HG03159 (cell line): Measurements from ENCODE around the gene EIF4E3.
A peak's percentile ranks its signal among the peaks of the same experiment; 100 is the strongest.

Experiments
- ATAC-seq: cut with Tn5 transposase; IDR thresholded peaks from one replicate; pipeline ENCODE4 v1.9.1; 2021; ENCODE audit warnings: mild to moderate bottlenecking, moderate library complexity; ENCODE audit not compliant: unreplicated experiment

The EIF4E3 gene

DNA sequence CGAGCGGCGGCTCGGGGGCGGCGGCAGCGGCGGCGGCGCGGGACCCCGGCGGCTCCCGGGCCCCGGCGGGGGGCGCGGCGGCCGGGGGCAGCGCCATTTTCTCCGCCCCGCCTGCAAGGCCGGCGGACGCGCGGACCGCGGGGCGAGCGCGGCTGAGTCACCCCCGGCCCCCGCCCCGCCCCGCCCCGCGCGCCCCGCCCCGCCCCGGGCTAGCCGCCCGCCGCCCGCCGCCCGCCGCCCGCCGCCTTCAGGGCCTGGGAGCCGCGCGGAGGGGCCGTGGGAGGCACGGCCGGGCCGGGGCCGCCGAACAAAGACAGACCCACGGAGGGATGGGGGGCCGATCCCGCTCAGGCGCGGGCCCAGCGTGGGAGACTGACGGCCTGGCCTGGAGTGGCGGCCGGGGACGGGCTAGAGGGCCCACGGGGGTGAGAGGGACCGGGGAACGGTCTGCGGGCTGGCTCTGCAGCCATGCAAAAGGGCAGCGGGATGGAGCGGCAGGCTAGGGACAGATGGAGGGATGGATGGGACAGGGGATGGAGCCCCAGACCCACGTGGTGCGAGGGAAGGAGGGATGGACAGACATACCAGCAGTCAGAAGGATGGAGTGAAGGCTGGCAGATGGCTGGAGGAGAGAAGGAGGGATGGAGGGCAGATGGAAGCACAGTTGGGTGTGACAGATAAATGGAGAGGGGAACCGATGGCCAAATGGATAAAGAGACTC lies at the start of gene EIF4E3:
Gene EIF4E3, minus strand, starts transcription at position 132 of the 721 bp plus-strand sequence. Its CDS starts 35 bp downstream, at position 97.
- peak; percentile 31 for ATAC-seq

DNA sequence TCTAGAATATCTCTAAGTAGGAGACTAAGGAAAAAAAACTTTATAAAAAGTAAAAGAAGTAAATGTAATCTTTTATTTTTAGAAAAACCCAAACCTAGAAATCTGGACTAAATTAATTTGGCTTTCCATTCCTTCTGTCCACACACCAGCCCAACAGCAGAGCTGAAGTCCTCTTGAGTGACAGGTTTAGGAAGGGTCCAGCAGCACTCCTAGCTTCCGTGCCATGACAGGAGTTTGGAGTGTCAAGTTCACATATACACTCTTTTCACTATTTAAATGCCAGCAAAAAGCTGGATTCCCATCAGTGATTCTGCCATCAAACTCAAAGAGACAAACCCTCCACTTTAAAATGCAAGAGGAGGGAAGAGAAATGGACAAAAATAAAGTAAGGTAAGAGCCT lies 46.7 kb upstream of the EIF4E3 start:
- no peak for ATAC-seq

DNA sequence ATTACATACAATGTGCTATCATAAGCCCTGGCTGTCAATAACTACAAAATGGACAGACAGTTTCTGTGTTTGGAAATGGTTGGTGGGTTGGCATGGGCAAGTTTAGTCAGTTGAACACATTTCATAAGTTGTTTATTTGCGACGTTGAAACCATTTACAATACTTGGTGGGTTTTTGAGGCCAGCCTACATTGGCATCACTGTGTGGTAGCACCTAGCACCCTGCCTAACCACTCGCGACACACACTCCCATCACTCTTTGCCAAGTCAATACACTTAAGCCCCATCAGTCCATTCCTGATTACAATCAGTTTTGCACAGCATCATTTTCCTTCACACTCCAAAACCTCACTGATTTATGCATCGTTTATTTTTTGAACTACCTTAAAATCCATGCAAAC lies 45.9 kb upstream of the EIF4E3 start:
- ATAC-seq: no peak

DNA sequence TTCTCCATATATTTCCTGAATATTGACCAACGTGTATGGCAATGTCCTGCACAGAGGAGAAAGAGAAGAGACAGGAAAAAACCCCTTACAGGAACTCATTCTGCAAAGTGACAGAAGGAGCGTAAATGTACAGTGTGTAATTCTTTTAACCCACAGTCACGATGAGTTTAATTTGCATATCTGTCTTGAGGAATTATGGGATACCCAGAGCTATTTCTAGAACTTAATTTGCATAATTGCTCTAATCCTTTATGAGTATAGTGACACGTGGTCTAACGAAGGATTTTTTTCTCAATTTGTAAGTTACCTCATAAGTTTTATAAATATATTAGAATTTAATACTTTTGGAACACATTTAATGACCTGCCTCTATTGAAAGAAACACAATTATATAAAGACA lies 38.2 kb upstream of the EIF4E3 start:
- no peak for ATAC-seq

DNA sequence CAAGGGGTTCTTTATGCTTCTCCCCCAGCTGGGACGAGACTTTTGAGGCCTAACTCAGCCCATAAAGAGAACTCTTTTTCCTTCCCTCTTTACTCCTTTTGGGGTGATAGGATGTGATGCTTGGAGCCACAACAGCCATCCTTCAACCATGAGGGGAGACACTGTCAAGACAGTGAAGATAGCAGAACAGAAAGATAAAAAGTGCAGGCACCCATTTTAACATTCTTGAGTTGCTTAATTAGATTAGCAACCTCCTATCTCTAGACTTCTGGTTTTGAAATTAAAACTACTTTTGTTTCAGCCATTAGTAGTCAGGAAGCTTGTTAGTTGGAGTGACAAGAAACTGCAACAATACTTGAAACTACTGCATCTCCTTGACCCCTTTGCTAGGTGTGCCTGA lies 34.9 kb upstream of the EIF4E3 start:
- ATAC-seq: no peak

DNA sequence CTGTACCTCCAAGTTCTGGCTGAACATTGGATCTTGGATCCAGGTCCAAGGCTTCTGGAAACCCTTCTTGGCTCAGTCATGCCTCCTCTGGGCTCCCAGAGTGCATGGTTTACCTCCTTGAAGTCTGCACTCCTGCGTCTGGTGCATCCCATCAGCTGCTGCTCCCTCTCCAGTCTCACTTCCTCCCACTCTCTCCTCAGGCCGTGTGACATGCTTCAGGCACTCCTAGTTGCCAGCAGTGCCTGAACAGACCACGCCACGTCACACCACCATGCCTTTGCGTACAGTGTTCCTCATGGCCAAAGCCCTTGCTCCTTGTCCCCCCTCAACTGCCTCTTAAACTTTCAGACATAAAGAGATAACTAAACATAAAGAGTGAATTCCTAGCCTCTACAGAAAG lies 34.2 kb upstream of the EIF4E3 start:
- no peak for ATAC-seq

DNA sequence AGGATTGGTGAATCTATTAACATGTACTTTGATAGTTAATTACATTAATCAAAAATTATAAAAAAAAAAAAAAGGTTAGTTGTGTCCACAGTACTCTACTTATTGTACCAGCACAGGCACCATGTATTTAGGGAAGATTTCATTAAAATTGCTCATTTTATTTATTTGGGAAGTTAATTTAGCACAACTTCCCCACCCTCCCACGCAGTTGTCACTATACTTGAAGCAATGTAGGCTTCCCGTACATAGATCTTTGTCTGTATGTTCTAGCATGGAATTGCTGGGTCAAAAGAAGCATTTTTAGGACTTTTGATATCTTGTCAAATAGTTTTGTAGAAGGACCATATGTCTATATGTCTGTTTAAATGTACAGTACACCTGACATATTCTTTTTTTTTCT lies 32.9 kb upstream of the EIF4E3 start:
- ATAC-seq: no peak

DNA sequence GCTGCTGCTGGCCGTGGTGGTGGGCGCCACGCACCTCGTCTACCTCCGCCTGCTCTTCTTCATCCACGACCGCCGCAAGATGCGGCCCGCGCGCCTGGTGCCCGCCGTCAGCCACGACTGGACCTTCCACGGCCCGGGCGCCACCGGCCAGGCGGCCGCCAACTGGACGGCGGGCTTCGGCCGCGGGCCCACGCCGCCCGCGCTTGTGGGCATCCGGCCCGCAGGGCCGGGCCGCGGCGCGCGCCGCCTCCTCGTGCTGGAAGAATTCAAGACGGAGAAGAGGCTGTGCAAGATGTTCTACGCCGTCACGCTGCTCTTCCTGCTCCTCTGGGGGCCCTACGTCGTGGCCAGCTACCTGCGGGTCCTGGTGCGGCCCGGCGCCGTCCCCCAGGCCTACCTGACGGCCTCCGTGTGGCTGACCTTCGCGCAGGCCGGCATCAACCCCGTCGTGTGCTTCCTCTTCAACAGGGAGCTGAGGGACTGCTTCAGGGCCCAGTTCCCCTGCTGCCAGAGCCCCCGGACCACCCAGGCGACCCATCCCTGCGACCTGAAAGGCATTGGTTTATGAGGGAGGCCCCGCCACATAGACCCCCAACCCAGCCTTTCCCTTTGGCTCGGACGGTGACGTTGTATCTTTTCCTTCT lies 29.5 kb upstream of the EIF4E3 start:
- no peak for ATAC-seq

DNA sequence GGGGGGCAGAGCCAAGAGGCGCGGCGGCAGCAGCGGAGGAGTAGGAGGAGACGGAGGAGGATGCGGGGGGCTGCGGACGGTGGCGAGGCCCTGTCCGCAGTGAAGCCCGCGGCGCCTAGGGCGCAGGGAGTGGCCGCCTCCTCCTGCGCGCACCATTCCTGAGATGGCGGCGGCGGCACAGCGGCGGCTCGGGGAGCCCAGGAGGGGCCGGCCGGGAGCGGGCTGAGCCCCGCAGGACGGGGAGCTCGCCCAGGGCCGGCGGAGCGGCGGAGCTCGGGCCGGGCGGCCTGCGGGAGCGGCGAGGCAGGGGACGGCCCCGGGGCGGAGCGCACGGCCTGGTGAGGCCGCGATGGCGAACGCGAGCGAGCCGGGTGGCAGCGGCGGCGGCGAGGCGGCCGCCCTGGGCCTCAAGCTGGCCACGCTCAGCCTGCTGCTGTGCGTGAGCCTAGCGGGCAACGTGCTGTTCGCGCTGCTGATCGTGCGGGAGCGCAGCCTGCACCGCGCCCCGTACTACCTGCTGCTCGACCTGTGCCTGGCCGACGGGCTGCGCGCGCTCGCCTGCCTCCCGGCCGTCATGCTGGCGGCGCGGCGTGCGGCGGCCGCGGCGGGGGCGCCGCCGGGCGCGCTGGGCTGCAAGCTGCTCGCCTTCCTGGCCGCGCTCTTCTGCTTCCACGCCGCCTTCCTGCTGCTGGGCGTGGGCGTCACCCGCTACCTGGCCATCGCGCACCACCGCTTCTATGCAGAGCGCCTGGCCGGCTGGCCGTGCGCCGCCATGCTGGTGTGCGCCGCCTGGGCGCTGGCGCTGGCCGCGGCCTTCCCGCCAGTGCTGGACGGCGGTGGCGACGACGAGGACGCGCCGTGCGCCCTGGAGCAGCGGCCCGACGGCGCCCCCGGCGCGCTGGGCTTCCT lies 28.8 kb upstream of the EIF4E3 start, which contains the start of gene GPR27:
Gene GPR27, plus strand, starts transcription at position 155 of the 909 bp plus-strand sequence. Its CDS starts 195 bp downstream, at position 350.
- ATAC-seq: no peak

DNA sequence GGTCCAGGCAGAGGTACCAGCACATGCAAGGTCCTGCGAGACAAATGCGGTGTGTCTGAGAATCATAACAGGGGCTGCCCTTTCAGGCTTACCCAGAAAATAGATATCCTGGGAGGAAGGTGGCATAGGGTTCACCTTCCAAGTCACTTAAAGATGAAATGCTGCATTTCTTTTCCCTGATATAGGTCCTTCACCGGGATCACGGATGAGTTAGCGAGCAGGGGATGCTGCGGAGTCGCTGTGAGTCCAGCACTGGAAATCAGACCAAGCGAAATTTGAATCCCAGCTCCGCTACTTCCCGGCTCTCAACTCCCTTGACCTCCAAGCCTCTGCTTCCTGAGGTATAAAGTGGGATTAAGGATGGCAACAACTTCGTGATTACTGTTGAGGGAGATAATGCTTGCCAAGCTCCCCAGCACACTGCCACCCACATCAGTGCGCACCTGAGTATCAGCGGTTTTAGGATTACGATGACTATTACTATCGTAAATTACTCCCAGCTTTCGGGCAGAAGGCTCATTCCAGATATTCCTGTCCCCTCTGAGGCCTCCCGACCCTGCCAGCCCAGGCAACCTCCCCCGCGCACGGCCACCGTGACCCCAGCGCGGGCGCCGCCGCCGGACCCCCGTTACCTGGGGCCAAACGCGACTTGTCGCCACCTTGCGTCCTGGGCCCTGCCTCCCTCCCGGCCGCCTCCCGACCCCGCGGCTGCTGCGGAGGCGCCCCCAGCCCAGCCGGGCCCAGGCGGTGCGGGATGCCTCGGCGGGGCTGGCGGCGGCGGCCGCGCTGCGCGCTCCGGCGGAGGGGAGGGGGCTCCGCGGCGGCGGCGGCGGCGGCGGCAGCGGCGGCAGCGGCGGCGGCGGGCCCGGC lies 27.9 kb upstream of the EIF4E3 start:
- no peak for ATAC-seq

DNA sequence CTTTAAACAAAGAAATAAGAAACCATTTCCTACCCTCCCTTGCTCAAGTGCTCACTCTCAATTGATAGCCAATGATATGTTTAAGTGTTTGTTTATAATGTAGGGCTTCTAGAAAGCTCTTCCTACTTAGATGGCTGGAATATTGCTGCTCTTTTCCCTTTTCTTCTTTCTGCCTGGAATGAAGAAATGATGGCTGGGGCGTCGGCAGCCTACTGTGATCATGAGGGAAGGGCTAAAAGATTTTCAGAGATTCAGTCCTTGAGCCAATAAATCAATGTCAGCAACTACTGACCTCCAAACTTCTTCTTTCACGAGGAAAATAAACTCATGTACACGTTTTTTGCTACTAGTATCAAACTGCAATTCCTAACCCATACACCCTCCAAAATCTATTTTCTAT lies 26.4 kb upstream of the EIF4E3 start:
- ATAC-seq: no peak

DNA sequence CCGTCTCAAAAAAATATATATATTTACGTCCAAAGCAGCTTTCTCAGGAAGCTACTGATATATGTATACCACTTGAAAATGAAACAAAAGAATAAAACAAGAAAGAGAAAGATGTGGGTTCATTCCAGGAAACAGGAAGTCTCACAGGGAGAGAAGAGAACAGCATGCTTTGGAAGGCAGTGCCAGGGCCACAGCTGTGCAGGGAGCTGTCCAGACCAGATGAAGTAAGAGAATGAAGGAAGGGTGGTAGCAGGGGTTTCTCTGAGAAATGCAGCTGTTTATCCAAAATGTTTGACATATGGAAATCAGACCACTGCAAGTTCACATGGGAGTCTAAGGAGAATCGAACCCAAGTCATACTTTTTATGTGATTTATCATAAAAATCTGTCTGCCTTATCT lies 19.5 kb upstream of the EIF4E3 start:
- no peak for ATAC-seq

DNA sequence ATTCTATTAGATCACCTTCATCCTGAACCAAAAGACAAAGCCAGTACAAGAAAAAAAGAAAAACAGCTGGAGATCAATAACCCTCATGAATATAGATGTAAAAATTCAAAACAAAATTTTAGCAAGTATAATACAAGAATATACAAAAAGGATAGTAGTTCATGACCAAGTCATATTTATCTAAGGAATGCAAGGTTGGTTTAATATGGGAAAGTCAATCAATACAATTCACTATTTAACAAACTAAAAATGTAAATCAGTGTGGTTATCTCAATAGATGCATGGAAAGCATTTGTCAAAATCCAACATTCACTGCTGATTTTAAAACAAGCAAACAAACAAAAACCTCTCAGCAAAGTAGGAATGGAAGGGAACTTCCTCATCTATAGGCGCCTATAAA lies 17.4 kb upstream of the EIF4E3 start:
- no peak for ATAC-seq

DNA sequence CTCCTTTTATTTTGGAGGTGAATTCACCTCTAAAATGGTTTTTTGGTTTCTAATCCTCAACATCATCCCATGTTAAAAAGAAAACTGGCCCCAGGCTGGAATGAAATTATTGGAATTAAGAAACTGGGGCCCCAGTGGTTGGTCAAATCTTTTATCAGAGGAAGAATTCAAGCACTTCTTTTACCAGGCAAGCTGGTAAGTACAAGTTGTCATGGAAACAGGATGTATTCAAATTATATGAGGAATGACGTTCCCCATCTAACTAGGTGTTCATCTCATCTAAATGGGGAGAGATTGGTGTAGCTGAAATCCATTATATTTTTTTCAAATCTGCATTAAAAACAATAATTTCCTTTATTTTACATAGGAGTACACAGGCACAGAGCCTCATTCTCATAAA lies 9.7 kb upstream of the EIF4E3 start:
- no peak for ATAC-seq

DNA sequence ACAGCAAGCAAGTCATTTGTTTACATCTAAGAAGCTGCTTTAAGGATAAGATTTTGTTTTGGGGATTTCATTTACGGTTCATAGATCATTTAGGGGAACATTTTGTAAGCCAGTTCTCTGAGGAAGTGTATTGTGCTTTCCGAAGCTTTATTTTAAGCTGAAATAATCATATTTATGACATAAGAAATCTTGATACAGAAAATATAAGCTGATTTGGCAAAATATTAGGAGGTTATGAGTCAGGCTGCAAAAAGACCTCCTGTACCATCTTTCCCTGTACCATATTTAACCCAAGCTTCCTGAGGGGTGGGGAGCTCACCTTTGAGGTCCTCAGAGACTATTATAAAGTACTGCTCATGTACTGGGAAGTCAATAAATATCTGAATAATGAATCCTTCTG lies 8.1 kb upstream of the EIF4E3 start:
- no peak for ATAC-seq

DNA sequence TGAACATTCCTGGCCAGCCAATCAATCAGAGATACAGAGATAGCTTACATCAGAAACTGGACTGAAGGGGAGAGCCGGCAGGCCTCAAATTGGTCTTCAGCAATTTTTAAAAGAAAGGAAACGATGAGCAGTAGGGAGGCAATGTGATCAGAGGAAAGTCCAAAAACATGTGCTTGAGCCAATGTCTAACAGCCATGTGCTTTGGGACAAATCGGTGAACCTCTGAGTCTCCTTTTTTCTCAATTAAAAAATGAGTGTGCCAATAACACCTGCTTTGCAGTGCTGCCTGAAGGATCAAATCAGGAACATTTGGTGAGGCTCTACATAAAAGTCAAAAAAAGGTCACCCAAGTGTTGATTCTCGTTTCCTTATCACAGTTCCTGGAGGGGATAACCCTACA lies 7.4 kb upstream of the EIF4E3 start:
- no peak for ATAC-seq

DNA sequence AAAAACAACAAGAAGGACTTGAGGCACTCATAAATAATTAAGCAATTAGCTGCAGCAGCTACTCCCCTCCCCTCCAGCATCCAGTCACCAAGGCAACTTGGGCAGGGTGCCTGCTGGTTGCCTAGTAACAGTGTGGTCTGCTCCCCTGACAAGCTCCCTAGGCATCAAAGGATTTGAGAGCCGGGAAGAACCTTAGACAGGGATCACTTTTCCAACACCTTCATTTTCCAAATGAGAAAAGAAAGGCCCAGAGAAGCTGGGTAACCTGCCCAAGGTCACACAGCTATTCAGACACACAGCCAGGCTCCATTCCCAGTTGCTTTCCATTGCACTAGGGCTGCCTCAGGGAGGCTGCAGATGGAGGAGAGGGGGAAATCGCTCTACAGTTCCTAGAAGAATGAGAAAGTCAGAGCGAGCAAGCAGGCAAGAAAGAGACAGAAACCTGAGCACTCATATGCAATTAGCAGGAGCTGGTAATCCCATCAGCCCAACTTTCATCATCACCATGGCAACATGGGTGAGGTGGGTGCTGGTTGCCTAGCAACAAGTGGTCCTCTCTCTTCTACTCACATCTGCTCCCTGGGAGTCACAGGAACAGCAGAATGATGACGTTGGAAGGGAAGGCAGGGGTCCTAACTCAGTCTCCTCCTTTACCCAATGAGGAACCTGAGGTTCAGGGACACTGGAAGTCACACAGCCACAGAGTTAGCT lies 3.6 kb upstream of the EIF4E3 start:
- ATAC-seq: no peak

DNA sequence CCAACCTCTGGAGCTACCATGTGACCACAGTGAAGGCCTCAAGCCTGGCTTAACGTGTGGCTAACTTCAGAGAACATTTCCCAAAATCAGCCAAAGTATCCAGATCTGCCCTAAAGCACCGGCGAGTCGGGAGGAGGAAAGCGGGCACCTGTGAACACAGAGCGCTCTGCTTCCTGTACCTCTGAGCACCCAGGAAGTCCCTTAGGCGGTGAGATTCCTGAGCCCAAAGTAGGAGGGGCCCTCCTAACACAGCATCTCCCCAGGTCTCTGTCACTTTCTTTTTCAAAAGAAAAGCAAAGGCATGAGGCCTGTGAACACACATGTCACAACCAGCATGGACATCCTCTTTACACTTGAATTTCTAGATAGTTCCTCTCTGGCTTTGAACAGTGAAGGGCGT lies 944 bp upstream of the EIF4E3 start:
- no peak for ATAC-seq

DNA sequence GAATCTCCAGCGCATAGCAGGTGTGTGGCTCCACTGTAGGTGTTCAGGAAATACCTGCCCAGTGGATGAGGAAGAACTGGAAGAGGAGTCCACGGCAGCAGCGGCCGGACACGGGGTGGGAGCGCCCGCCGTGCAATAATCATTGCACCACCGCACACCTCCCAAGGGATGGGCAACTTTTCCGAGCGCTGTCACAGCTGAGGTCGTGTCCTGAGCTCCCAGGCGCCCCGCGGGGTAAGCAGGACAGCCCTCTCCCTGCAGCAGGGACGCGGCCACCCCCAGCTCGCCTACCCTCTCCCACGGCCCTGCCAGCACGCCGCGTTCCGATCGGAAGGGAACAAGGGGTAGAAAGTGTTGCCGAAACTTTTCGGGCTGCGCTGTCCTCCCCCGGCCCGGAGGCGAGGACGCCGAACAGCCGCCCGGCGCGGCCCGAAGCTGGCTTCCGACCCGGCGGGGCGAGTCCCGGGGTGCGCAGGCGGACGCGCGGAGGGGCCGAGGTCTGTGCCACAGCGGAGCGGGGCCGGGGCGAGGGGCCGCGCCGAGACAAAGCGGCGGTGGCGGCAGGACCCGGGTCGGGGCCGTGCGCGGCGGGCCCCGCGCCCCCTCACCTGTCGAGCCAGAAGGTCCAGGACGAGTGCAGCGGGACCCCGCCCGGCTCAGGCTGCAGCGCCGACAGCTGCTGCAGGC lies 475 bp downstream of the EIF4E3 start:
- ATAC-seq: peak; percentile 46

DNA sequence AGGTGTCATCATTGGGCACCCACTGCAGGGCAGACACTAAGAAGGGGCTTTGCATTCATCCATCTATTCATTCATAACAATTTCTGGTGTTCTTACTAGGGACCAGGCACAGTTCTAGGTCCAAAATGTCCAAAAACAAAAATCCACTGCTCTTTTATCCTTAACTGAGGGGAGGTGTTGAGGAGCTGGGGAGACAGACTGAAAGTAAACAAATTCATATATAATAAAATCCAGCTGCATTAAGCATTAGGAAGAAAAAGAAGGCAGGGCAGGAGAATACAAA lies 1.1 kb downstream of the EIF4E3 start:
- ATAC-seq: no peak
